ENCODE results near the gene NBR1. TPM values are rescaled to one million over a fixed set of nuclear protein-coding genes. Genes with fewer than 3 reads are reported as not detected.

The NBR1 gene, protein sequence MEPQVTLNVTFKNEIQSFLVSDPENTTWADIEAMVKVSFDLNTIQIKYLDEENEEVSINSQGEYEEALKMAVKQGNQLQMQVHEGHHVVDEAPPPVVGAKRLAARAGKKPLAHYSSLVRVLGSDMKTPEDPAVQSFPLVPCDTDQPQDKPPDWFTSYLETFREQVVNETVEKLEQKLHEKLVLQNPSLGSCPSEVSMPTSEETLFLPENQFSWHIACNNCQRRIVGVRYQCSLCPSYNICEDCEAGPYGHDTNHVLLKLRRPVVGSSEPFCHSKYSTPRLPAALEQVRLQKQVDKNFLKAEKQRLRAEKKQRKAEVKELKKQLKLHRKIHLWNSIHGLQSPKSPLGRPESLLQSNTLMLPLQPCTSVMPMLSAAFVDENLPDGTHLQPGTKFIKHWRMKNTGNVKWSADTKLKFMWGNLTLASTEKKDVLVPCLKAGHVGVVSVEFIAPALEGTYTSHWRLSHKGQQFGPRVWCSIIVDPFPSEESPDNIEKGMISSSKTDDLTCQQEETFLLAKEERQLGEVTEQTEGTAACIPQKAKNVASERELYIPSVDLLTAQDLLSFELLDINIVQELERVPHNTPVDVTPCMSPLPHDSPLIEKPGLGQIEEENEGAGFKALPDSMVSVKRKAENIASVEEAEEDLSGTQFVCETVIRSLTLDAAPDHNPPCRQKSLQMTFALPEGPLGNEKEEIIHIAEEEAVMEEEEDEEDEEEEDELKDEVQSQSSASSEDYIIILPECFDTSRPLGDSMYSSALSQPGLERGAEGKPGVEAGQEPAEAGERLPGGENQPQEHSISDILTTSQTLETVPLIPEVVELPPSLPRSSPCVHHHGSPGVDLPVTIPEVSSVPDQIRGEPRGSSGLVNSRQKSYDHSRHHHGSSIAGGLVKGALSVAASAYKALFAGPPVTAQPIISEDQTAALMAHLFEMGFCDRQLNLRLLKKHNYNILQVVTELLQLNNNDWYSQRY
- total RNA-seq: 10 to 100 TPM; 45.6 to 46.5 TPM

DNA sequence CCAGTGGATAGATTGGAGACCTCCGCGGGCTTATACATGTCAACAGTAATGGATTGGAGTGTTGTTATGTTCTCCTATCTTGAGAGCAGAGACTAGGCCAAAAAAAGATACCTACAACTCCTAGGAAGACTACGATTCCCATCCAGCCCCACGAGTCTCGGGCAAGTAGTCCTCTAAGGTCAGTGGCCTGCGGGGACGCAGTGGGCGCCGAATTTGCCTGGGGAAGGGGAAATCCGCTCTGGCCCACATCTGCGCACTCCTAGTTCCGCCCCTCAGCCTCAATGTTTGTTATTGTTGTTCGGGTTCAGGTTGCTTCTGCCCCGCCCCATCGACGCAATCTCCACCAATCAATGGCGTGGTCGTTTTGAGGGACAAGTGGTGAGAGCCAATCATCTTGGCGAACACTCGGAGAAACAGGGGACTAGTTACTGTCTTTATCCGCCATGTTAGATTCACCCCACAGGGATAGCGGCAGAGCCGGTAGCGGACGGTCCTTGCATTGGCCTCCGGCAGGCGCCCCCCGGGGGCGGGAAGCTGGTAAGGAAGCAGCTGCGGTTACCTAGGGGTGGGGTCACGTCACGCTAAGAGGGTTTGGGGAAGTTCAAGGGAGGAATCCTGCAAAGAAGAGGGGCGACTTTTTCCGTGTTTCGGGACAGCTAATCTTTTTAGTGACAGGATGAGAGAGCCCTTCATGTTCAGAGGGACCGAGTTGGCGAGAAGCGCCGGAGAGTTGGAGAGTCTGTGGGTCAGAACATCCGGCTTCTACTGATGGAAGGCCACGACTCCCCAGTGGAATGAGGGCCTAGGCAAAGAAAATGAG is at the start of gene NBR1:
Gene NBR1, plus strand, starts transcription at position 449 of the 820 bp plus-strand sequence. CDS start 4,586 bp downstream, outside the sequence.
- TF ChIP-seq, protein P1, sequence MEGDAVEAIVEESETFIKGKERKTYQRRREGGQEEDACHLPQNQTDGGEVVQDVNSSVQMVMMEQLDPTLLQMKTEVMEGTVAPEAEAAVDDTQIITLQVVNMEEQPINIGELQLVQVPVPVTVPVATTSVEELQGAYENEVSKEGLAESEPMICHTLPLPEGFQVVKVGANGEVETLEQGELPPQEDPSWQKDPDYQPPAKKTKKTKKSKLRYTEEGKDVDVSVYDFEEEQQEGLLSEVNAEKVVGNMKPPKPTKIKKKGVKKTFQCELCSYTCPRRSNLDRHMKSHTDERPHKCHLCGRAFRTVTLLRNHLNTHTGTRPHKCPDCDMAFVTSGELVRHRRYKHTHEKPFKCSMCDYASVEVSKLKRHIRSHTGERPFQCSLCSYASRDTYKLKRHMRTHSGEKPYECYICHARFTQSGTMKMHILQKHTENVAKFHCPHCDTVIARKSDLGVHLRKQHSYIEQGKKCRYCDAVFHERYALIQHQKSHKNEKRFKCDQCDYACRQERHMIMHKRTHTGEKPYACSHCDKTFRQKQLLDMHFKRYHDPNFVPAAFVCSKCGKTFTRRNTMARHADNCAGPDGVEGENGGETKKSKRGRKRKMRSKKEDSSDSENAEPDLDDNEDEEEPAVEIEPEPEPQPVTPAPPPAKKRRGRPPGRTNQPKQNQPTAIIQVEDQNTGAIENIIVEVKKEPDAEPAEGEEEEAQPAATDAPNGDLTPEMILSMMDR (IDR thresholded peaks at IDR 0.05): no peak
- intact Hi-C loops (cut with micrococcal nuclease): loop anchor here (2.0 to 5.0 kb wide), 2 partner anchors 41 to 46 kb away; partner anchors contain the start of genes BRCA1 and TMEM106A
- DNase-seq: peak; percentile 99
- H3K9me3 Mint-ChIP-seq: no peaks in the 10 kb centered on the region
- POLR2A ChIA-PET: interaction anchor here (0.6 to 4.4 kb wide), 12 partner anchors 38 to 346 kb away, joined by 3 to 61 read pairs (median 4); partner anchors contain the start of genes BRCA1, IFI35, RPL27 and TMEM106A
- peaks cover 8% of the 10 kb centered on the region for H3K36me3 Mint-ChIP-seq (ENCODE audit: low read depth)
- ATAC-seq: peak; percentile 85
- no peak within 1 kb of the TSS for H3K4me3 Mint-ChIP-seq
- CTCF ChIA-PET: interaction anchor here (1.1 to 1.7 kb wide), 4 partner anchors 29 to 168 kb away, joined by 3 to 5 read pairs (median 4); partner anchors contain the start of genes BRCA1 and TMEM106A
- H3K4me1 Mint-ChIP-seq (ENCODE audit: low read depth): peaks cover 33% of the 10 kb centered on the region
- H3K27me3 Mint-ChIP-seq: no peaks in the 10 kb centered on the region
- H3K27ac Mint-ChIP-seq: no peak within 1 kb of the TSS

DNA sequence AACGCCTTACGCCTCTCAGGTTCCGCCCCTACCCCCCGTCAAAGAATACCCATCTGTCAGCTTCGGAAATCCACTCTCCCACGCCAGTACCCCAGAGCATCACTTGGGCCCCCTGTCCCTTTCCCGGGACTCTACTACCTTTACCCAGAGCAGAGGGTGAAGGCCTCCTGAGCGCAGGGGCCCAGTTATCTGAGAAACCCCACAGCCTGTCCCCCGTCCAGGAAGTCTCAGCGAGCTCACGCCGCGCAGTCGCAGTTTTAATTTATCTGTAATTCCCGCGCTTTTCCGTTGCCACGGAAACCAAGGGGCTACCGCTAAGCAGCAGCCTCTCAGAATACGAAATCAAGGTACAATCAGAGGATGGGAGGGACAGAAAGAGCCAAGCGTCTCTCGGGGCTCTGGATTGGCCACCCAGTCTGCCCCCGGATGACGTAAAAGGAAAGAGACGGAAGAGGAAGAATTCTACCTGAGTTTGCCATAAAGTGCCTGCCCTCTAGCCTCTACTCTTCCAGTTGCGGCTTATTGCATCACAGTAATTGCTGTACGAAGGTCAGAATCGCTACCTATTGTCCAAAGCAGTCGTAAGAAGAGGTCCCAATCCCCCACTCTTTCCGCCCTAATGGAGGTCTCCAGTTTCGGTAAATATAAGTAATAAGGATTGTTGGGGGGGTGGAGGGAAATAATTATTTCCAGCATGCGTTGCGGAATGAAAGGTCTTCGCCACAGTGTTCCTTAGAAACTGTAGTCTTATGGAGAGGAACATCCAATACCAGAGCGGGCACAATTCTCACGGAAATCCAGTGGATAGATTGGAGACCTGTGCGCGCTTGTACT is 45.7 kb upstream of the NBR1 start, which contains the start of gene BRCA1:
Gene BRCA1, minus strand, starts transcription at position 232 of the 834 bp plus-strand sequence. CDS start 1,268 bp downstream, outside the sequence.
- Mint-ChIP-seq H3K4me3 (peak within 1 kb of the TSS; percentile 87), H3K27me3 (no peaks in the 10 kb centered on the region), H3K9me3 (no peaks in the 10 kb centered on the region), H3K27ac (peak within 1 kb of the TSS; percentile 98), H3K36me3 (ENCODE audit: low read depth) (peaks cover 38% of the 10 kb centered on the region), H3K4me1 (ENCODE audit: low read depth) (peaks cover 16% of the 10 kb centered on the region)
- ChIA-PET CTCF (interaction anchor here (0.7 to 2.7 kb wide), 3 partner anchors 46 to 101 kb away, joined by 3 to 8 read pairs (median 4); partner anchors contain the start of gene TMEM106A), POLR2A (interaction anchor here (0.5 to 5.8 kb wide), 17 partner anchors 9 to 236 kb away, joined by 3 to 35 read pairs (median 4); partner anchors contain the start of genes NBR1 and RPL27)
- intact Hi-C loops (cut with micrococcal nuclease): loop anchor here (2.0 kb wide), 1 partner anchor 45 kb away; the partner anchor contains the start of gene NBR1
- TF ChIP-seq, protein P1 (IDR thresholded peaks at IDR 0.05): no peak
- DNase-seq (peak; percentile 99), ATAC-seq (peak; percentile 99)

DNA sequence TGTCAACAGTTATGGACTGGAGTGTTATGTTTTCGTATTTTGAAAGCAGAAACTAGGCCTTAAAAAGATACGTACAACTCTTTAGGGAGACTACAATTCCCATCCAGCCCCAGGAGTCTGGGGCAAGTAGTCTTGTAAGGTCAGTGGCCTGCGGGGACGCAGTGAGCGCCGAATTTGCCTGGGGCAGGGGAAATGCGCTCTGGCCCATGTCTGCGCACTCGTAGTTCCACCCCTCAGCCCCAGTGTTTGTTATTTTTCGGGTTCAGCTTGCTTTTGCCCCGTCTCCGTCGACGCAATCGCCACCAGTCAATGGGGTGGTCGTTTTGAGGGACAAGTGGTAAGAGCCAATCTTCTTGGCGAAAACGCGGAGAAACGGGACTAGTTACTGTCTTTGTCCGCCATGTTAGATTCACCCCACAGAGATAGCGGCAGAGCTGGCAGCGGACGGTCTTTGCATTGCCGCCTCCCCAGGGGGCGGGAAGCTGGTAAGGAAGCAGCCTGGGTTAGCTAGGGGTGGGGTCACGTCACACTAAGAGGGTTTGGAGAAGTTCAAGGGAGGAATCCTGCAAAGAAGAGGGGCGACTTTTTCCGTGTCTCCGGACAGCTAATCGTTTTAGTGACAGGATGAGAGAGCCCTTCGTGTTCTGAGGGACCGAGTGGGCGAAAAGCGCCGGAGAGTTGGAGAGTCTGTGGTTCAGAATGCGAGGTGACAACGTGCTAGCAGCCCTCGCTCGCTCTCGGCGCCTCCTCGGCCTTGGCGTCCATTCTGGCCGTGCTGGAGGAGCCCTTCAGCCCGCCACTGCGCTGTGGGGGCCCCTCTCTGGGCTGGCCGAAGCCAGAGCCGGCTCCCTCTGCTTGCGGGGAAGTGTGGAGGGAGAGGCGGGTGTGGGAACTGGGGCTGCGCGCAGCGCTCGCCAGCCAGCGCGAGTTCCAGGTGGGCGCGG is 44.8 kb upstream of the NBR1 start:
- ATAC-seq (no peak), DNase-seq (no peak)
- intact Hi-C loops (cut with micrococcal nuclease): loop anchor here (2.0 kb wide), 1 partner anchor 45 kb away; the partner anchor contains the start of gene NBR1
- peaks cover 20% of the 10 kb centered on the region for H3K4me1 Mint-ChIP-seq (ENCODE audit: low read depth)
- CTCF ChIA-PET: no interaction called here
- H3K27me3 Mint-ChIP-seq: no peaks in the 10 kb centered on the region
- H3K27ac Mint-ChIP-seq: peak overlapping the region; percentile 98
- peak overlapping the region; percentile 87 for H3K4me3 Mint-ChIP-seq
- POLR2A ChIA-PET: interaction anchor here (0.5 to 5.8 kb wide), 6 partner anchors 16 to 189 kb away, joined by 3 to 35 read pairs (median 7); partner anchors contain the start of gene NBR1
- TF ChIP-seq, protein P1 (IDR thresholded peaks at IDR 0.05): no peak
- no peaks in the 10 kb centered on the region for H3K9me3 Mint-ChIP-seq
- peaks cover 36% of the 10 kb centered on the region for H3K36me3 Mint-ChIP-seq (ENCODE audit: low read depth)
